ENCODE measurements around the gene ZNF710. TPM values are rescaled to one million over a fixed set of nuclear protein-coding genes. Genes with fewer than 3 reads are reported as not detected.

ZNF710 gene
- total RNA-seq, 1 experiment from 2014 or later = 27.3 TPM

GRCh38 chr15:89980896-89981295, 20.2 kb upstream of the ZNF710 start:
- no peak overlapping the region for H3K27ac ChIP-seq (ENCODE audit: low read depth, low read length, poor library complexity, severe bottlenecking)
- no peak for DNase-seq (ENCODE audit: low spot score)
- POLR2A ChIA-PET (ENCODE audit: low non-redundant PET) = no interaction called here
- no TSS peak for BruUV-seq (replicated peaks)
- intact Hi-C loops (cut with micrococcal nuclease; ENCODE audit: unreplicated experiment) = no loop called here
- no peak for TF ChIP-seq CTCF (conservative IDR thresholded peaks at IDR 0.05; ENCODE audit: low read depth, low read length)
- TF ChIP-seq EZH2 (IDR thresholded peaks at IDR 0.05; ENCODE audit: borderline replicate concordance, low read depth, low read length, poor library complexity, severe bottlenecking) = no peak
- CTCF ChIA-PET = no interaction called here
- H3K4me1 ChIP-seq (ENCODE audit: insufficient read depth, low read length, poor library complexity, severe bottlenecking) = no peaks in the 10 kb centered on the region
- no peaks in the 10 kb centered on the region for H3K27me3 ChIP-seq (replicated peaks; ENCODE audit: insufficient read depth, low read depth, low read length, poor library complexity)
- no peak overlapping the region for H3K4me3 ChIP-seq (ENCODE audit: low read depth, low read length, poor library complexity, severe bottlenecking)
- no peaks in the 10 kb centered on the region for H3K36me3 ChIP-seq (ENCODE audit: insufficient read depth, low read length, poor library complexity, severe bottlenecking)
- peaks cover 16% of the 10 kb centered on the region for H3K9me3 ChIP-seq (ENCODE audit: low read depth, low read length, poor library complexity, severe bottlenecking)

DNA sequence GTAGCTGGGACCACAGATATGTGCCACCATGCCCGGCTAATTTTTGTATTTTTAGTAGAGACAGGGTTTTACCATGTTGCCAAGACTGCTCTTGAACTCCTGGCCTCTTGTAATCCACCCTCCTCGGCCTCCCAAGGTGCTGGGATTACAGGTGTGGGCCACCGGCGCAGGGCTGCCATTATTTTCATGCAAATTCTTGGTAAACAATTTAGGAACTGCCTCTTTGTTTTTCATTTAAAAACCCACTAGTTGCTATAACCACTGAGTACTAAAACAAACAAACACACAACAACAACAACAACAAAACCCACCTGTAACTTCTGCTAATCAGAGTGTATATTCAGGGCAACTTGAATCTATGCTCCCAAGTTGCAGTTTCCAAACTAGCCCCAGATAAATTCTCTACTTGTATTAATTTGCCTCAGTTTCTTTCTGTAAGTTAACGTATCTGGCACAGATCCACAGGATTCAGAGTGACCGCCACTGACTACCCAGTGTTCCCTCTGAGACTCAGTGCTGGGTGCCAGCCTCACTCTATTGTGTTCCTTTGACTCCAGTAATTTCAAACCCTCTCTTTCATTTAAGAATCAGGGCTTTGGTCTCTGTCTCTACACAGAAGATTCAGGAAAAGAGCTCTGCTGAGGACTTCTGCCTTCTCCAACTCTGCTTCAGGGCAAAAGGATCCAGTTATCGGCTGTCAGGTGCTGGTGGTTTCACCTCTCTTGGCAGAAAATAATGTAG, 18.6 kb upstream of the ZNF710 start:
- no peaks in the 10 kb centered on the region for H3K36me3 ChIP-seq (ENCODE audit: insufficient read depth, low read length, poor library complexity, severe bottlenecking)
- ChIA-PET POLR2A (ENCODE audit: low non-redundant PET) (interaction anchor here (1.0 kb wide), 1 partner anchor 64 kb away, joined by 3 read pairs; no protein-coding TSS in a partner anchor), CTCF (no interaction called here)
- no TSS peak for BruUV-seq (replicated peaks)
- DNase-seq (ENCODE audit: low spot score) = no peak
- intact Hi-C loops (cut with micrococcal nuclease; ENCODE audit: unreplicated experiment) = no loop called here
- peaks cover 16% of the 10 kb centered on the region for H3K9me3 ChIP-seq (ENCODE audit: low read depth, low read length, poor library complexity, severe bottlenecking)
- TF ChIP-seq EZH2 (IDR thresholded peaks at IDR 0.05; ENCODE audit: borderline replicate concordance, low read depth, low read length, poor library complexity, severe bottlenecking) (no peak), CTCF (conservative IDR thresholded peaks at IDR 0.05; ENCODE audit: low read depth, low read length) (no peak)
- H3K27ac ChIP-seq (ENCODE audit: low read depth, low read length, poor library complexity, severe bottlenecking) = no peak overlapping the region
- no peaks in the 10 kb centered on the region for H3K4me1 ChIP-seq (ENCODE audit: insufficient read depth, low read length, poor library complexity, severe bottlenecking)
- no peak overlapping the region for H3K4me3 ChIP-seq (ENCODE audit: low read depth, low read length, poor library complexity, severe bottlenecking)
- H3K27me3 ChIP-seq (replicated peaks; ENCODE audit: insufficient read depth, low read depth, low read length, poor library complexity) = no peaks in the 10 kb centered on the region

- Histone ChIP-seq H3K4me1 (ENCODE audit: insufficient read depth, low read length, poor library complexity, severe bottlenecking) (no peaks in the 10 kb centered on the region), H3K9me3 (ENCODE audit: low read depth, low read length, poor library complexity, severe bottlenecking) (peaks cover 16% of the 10 kb centered on the region), H3K27me3 (replicated peaks; ENCODE audit: insufficient read depth, low read depth, low read length, poor library complexity) (no peaks in the 10 kb centered on the region), H3K4me3 (ENCODE audit: low read depth, low read length, poor library complexity, severe bottlenecking) (no peak overlapping the region), H3K36me3 (ENCODE audit: insufficient read depth, low read length, poor library complexity, severe bottlenecking) (no peaks in the 10 kb centered on the region), H3K27ac (ENCODE audit: low read depth, low read length, poor library complexity, severe bottlenecking) (no peak overlapping the region)
- BruUV-seq (replicated peaks) = no TSS peak
- TF ChIP-seq CTCF (conservative IDR thresholded peaks at IDR 0.05; ENCODE audit: low read depth, low read length) = no peak
- TF ChIP-seq EZH2 (IDR thresholded peaks at IDR 0.05; ENCODE audit: borderline replicate concordance, low read depth, low read length, poor library complexity, severe bottlenecking) = no peak
- POLR2A ChIA-PET (ENCODE audit: low non-redundant PET) = no interaction called here
- intact Hi-C loops (cut with micrococcal nuclease; ENCODE audit: unreplicated experiment) = no loop called here
- DNase-seq (ENCODE audit: low spot score) = no peak
- CTCF ChIA-PET = interaction anchor here (0.7 kb wide), 1 partner anchor 8 kb away, joined by 3 read pairs; no protein-coding TSS in a partner anchor
Observed at GRCh38 chr15:89984001-89984400, 17.1 kb upstream of the ZNF710 start.

Measured in A673 (cell line).